Stimulated activated CD4-positive, alpha-beta T cell treated with anti-CD3 and anti-CD28 coated beads, Interleukin-4, amount 100 ng/mL, for 4 hours (primary cell): Measurements from ENCODE around the gene GGA1.
A peak's percentile ranks its signal among the peaks of the same experiment; 100 is the strongest.
"Not testable (repeated sequence)": the region's sequence is repeated elsewhere in the genome, so short reads cannot be mapped to it uniquely, and the experiment has no call there.

ENCODE experiments used
- DNase-seq, 2 experiments: peaks; one replicate each; pipeline ENCODE4 v3.0.0-alpha.2; 2020

The GGA1 gene

DNA sequence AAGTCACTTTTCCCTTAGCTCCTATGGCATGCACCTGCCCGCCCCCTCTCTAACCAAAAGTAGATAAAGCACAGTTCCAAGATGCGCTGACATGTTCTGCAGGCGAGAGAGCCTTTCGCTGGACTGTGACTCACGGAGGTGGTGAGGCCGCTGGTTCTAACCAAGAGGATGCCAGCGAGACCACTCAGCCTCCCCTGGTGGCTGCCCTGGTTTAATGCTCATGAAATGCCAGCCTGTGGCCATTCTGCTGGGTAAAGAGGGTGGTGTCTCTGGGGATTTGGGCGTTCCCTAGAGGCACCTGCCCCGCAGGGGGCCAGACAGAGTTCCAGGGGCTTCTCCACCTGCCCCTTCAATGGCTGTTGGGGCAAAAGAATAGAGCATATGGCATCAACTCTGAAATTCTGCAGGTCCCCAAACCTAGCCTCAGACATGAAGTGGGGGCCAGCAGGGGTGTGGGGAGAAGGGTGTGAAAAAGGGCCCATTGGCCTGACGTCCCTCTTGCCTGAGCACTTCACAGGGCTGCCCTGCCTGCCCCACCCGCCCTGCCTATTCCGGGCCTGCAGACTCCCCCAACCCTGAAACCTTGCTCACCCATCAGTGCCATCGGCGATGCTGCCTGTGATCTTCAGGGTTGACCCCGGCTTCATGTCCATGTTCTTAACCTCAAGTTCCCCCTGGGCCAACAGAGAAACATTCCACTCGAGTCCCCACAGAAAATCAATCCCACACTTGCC, 37.2 kb upstream of the GGA1 start:
- no peak for DNase-seq

DNA sequence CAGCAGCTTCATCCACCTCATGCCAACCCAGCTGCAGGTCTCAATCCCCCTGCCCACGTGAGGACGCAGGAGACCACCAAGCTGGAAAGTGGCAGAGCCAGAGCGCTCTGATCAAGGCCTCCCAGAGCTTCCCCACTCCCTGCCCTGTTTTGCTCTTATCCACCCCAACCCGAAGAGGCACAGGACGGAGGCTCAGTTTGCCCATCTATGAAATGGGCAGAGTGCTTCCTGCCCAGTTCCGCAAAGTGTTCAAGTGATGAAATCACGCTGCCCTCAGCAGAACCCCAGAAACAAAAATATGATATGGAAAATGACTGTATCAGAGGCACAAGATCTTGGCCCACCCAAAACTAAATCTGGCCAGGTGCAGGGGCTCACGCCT, 36.7 kb upstream of the GGA1 start:
- DNase-seq, result no peak

DNA sequence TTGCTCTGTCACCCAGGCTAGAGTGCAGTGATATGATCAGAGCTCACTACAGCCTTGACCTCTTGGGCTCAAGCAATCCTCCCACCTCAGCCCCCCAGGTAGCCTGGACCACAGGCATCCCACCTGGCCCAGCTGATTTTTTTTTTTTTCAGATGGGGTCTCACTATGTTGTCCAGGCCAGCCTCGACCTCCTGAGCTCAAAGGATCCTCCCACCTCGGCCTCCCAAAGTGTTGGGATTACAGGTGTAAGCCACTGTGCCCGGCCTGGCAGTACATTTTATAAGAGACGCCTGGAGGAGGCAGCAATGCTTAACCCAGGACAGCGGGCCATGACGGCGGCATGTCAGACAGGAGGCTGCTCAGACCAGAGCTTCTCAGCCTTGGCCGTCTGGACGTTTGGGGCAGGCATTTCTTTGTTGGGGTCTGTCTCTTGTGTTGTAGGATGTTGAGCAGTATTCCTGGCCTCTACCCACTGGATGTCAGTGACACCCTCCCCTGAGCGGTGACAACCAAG, 33.1 kb upstream of the GGA1 start:
- no peak for DNase-seq

DNA sequence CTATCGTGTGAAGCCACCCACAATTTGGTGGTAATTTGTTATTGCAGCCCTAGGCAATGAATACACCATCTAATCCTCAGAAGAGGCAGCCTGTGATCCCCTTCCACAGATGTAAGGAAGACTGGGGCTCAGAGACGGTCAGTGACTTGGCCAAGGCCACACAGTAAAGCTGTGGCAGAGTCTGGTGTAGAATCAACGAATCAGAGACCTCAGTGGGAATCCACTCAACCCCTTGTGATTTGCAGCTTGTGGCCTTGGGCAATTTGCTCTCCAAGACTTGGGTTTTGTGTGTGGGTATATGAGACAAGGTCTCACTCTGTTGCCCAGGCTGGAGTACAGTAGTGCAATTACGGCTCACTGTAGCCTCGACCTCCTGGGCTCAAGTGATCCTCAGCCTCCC, 30.6 kb upstream of the GGA1 start:
- no peak for DNase-seq

DNA sequence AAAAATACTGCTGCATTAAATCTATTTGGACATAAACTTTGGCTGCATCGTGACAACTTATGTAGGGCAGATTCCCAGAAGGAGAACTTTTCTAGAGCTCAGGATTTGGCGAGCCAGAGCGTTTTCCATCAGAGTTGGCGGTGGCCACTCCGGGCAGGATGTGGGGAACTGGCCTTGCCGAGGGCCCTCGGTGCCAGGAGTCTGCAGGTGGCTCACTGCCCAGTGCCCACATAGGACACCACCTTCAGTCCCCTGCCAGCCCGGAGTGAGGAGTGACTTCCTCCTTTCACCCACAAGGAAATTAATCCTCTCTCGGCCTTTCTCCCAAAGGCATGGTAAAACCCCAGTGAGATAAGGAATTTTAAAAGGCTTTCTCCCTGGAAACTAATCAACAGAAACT, 27.1 kb upstream of the GGA1 start:
- no peak for DNase-seq

DNA sequence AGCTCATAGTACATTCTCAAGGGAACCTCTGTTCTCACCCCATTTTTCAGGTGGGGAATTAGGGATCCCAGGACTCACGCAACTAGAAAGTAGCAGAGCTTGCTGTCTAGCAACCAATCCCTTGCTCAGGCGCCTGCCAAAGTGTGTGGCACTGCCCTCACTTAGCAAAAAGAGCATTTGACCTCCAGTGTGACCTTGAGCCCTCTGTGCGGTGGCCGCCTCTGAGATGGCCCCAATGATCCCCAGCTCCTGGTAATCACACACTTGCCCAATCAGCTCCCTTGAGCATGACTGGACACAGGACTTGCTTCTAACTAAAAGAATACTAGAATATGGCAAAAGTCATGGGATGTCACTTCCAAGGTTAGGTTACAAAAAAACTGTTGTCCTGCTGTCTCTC, 26.1 kb upstream of the GGA1 start:
- DNase-seq, result no peak

DNA sequence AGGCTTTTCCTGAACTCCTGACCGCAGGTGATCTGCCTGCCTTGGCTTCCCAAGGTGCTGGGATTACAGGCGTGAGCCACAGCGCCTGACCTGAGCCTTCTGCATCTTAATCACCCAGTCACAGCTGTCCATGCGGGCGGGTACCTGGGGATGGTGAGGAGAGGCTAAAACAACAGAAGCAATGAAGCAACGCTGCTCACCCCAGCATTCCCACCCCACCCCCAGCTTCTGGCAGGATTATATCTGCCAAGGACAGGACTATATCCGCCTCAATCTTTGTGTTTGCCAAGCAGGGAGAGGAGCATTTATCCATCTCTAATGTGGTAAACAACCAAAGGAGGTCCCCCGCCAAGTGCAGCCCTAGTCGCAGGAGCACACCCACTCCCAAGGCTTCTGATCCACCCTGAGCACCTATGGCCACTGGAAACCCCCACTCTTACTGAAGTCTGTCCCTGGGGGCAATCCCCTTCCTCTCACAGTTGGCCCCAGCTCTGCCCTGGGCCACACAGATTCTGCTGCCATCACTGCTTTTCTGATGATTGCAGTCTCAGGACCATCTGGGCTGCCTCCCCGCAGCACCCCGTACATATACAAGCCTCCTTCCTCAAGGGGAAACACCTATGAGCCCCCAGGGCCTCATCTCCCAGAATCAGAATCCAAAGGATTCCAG, 20.0 kb upstream of the GGA1 start:
- DNase-seq, result no peak

DNA sequence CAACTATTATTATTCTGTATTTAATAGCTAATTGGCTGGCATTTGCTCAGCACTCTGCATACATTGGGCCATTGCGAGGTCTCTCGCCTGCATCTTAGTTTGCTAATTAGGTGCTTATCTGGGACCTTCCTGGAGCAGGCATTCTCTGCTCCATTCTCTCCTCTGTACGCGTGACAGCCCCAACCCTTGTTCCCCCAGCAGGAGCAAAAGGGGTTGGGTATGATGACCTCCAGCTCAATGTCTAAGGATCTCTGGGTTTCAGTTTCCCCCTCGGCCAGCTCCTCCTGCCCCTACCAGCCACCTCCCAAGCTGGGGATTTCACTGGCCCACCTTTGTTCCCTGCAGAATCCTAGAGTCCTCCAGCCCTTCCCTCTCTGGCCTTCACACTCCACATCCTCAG, 19.0 kb upstream of the GGA1 start:
- no peak for DNase-seq

DNA sequence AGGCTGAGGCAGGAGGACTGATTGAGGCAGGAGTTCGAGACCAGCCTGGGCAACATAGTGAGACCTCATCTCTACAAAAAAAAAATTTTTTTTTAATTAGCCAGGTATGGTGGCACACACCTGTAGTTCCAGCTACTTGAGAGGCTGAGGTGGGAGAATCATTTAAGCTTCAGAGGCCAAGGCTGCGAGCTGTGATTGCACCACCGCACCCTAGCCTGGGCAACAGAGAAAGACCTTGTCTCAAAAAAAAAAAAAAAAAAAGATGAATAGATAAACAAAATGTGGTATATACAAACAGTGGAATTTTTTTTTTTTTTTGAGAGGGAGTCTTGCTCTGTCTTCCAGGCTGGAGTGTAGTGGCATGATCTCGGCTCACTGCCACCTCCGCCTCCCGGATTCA, 17.6 kb upstream of the GGA1 start:
- not testable (repeated sequence) for DNase-seq

DNA sequence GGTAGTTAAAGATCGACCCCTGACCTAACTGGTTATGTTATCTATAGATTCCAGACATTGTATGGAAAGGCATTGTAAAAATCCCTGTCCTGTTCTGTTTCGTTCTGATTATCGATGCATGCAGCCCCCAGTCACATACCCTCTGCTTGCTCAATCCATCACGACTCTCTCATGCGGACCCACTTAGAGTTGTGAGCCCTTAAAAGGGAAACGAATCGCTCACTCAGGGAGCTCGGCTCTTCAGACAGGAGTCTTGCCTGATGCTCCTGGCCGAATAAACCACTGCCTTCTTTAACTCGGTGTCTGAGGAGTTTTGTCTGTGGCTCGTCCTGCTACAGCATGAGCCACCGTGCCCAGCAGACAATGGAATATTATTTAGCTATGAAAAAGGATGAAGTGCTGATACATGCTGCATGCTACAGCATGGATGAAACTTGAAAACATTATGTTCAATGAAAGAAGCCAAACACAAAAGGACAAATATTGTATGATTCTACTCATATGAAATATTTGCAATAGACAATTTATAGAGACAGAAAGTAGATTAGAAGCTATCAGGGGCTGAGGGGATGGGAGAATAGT, 16.7 kb upstream of the GGA1 start:
- DNase-seq, result no peak

DNA sequence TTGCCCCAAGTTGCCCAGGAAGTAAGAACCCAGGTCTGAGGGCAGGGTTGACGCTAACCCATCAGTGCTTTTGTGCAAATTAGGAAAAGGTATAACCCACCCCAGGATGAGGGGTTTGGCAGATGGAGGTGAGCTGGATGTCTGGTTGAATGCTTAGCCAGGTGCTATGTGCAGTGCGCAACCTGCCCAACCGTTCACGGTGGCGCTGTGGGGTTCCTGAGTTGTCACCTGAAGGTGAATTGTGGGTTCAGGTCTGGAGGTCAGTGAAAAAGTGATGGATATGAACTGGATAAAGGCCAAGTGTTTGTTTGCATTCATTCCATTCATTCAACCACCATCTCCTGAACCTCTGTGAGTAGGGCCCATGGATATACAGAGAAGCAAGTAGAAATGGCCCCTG, 14.4 kb upstream of the GGA1 start:
- no peak for DNase-seq

DNA sequence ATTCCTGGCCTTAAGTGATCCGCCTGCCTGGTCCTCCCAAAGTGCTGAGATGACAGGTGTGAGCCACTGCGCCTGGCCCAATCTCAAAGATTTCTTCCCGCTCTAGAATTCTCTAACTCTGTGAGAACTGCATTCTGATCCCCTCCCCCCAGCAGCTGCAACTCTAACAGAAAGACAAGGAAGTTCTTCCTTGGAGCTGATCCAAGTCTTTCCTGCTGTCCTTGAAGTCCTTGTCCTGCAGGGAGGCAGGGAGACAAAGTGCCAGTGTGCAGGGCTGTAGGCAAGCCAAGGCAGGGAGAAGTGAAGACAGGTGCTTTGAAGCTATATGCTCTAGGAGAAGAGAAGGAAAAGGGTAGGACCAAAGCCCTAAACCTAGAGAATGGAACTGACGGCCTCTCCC, 9.5 kb upstream of the GGA1 start:
- DNase-seq, result no peak

DNA sequence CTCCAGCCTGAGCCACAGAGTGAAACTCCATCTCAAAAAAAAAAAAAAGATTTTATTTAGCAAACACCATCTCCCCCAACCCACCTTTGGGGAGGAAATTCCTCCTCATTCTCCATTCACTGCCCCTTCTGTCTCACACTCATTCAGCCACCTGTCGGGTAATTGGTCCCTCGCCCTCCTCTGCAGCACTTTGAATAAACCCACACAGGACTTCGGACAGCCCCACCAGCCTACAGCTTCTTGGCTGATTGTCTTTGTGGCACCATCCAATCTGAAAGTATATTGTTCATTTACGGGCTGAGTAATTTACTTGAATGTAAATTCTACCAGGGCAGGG, 7.5 kb upstream of the GGA1 start:
- no peak for DNase-seq

DNA sequence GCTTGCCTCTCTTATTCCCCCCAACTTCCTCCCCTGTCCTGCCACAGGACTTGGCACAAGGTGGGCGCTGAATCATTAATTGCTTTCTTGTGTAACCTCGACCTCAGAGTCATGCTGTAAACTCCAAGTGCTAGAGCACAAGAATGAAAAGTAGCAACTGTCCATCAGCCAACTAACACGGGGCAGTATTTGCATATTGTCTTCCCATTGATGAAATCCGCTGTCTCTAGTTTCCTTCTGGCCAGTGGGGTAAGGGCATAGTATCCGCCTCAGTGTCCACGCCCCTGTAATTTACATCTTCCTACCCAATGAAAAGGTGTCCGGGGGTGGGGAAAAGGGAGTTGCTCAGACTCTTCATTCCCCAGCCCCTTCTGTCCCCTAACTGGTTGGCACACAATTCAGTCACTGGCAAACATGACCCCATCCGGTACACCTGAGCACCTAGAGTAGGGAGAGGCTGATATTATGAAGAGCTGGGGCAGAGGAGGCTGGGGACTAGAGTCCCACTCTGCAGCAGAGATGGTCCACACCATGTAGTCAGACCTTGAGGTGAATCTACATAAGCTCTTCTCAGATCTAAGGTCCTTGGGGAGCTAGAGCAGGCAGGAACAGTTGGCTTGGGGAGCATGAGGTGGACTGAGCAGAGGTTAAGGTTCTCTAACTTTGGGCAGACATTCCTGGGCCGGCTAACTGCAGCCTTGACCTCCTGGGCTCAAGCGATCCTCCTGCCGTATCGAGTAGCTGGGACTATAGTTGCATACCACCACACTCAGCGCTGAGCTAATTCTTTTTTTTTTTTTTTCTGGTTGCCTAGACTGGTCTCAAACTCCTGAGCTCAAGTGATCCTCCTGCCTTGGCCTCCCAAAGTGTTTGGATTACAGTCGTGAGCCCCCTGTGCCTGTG, 6.8 kb upstream of the GGA1 start:
- DNase-seq, result no peak

DNA sequence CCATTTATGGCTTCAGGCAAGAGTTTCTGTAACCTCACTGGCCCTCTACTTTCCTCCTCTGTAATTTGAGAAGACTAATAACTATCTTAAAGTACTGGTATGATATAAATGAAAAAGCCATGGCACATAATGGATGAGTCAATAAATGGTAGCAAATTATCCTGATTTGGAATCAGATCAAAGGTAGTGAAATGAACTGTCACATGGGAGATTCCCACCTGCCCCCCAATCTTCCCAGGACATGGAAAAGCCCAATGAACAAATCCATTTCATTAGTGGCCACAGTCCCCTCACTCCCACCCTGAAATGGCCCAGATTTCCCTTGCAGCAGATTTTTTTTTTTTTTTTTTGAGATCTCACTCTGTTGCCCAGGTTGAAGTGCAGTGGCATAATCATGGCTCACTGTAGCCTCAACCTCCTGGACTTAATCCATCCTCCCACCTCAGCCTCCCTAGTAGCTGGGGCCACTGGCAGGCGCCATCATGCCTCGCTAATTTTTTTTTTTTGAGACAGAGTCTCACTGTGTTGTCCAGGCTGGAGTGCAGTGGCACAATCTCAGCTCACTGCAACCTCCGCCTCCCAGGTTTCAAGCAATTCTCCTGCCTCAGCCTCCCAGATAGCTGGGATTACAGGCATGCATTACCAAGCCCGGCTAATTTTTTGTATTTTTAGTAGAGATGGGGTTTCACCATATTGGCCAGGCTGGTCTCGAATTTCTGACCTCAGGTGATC, 5.9 kb upstream of the GGA1 start:
- not testable (repeated sequence) for DNase-seq

DNA sequence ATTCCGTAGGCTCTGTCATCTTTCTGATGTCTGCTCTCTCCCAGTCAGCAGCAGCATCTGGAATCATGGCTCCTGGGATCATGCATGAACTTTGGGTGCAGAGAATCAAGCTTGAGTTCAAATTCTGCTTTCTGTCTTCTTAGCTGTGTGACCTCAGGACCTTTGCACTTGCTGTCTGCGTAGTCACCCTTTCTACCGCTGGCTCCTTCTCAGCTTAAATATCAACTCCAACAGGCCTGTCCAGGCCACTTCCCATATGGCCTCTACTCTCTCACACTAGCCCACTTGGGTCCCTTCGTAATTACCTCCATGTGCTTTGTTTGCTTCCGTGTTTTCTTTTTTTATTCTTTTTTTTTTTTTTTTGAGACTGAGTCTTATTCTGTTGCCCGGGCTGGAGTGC, 4.6 kb upstream of the GGA1 start:
- DNase-seq, result no peak

DNA sequence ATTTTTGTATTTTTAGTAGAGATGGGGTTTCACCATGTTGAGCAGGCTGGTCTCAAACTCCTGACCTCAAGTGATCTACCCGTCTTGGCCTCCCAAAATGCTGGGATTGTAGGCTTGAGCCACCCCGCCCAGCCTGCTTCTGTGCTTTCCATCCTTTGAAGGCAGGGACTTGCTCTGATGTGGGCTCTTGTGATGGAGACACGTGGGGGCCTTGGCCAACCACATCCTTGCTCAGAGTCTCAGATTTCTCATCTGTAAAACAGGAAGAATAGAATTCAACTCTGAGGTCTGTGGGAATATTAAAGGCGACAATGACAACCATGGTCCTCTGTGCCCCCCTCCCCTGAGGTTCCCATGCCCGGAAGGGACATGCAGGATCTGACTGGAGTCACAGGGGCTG, 3.8 kb upstream of the GGA1 start:
- peak in 1 of 2 experiments; percentile 52 for DNase-seq

DNA sequence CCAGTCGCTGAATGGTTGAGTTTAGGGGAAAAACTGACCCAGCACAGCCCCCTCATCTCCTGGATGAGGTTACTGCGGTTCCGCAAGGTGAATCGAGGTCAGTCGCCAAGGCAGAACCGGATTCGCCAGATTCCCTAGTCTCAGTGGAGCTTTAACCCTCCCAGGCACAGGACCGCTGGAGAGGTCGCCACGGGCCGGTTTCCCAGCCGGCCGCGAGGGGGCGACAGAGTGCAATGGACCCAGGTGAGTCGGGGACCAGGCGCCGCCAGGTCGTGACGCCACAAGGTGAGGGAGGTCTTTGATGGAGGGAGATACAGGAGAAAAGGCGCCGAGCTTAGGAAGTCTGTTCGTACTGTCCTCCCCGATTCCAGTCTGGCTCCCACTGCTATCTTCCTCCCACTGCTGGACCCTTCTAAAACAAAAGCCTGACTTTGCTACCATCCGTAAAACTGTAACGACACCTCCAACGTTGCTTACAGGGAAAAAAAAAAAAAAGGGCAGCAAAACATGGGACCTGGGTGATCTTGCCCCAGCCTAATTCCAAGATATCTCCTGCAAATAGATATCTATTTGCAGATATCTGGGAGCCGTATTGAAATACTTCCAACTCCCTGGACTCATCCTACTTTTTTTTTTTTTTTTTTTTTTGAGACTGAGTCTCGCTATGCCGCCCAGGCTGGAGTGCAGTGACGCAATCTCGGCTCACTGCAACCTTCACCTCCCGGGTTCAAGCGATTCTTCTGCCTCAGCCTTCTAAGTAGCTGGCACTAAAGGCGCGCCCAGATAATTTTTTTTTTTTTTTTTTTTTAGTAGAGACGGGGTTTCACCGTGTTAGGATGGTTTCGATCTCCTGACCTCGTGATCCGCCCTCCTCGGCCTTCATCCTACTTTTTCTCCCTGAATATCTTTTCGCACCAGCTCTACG, 1.4 kb upstream of the GGA1 start:
- DNase-seq, result peak; percentile 85 to 94

DNA sequence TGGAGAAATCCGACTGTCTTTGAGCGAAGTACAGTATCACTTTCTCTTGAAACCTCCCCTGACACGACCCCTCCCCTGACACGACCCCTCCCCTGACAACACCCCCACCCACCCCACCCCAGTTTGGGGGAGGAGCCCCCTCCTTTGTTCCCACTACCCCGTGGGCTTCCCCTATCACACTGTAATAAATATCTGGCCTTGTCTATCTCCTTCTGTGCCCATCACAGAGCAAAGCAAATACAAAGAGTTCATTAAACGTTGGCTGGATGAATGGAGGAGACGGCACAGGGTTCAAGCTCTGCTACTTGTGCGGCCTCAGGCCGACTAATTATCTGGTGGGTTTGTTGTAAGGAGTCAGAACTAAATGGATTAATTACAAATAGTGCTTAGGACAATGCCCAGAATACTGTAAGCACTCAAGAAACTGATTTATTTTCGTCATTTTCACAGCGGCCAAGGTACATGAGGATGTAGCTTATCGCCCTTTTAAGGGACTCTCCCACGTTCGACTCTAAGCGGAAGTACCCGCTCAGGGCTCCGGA, 628 bp upstream of the GGA1 start:
- no peak for DNase-seq

DNA sequence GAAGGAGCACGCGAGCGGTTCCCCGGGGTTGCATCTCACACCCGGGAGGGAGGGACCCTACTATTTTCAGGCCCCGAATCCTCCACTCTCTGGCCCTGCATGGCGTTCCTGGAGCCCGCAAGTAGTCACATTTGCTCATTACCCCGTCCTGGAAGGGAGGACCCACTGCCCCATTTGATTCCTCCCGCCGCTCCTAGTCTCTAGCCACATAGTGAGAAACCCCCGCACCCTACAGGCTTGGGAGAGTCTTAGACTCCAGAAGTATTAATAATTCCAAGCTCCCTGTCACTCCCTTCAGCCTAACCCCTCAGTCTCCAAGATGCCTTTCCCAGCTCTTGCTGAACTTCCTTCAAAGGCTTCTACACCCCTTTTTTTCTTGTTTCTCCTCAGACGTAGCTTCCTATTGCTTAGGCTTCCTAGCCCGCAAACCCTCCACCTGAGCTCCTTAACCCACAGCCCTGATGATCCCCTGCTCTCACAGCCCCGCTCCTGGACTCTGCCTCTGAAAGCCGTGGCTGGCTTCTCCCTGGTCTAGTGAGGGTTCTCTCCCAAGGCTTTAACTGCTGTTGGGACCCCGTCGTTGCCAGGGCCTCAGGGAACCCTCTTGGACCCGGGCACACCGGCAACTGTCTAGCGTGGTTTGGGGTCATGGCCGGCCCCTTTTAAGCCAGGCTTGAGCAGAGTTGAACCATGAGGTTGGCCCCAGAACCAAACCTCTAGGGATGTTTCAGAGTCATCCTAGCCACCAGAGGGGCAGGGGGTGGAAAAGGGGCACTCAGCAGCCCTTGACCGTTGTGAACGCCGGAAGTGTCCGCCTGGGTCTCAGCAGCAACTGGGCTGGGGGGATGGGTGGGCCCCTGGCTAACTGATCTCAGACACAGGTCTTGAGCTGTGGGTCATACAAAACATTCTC, 862 bp downstream of the GGA1 start:
- DNase-seq, result no peak
